Colonic mucosa (tissue), 4 donors: ENCODE measurements around the gene STX10. TPM values are rescaled to one million over a fixed set of nuclear protein-coding genes. Genes with fewer than 3 reads are reported as not detected.
A peak's percentile ranks its signal among the peaks of the same experiment; 100 is the strongest.

ENCODE experiments used
- DNase-seq: peaks from one replicate; pipeline ENCODE4 v3.0.0-alpha.2; 2020
- H3K27ac ChIP-seq: fragments of 200-600 bp; one replicate; pipeline ENCODE4 v1.8.0; 2021
- H3K27me3 ChIP-seq: fragments of 200-600 bp; one replicate; pipeline ENCODE4 v1.8.0; 2021
- H3K36me3 ChIP-seq: fragments of 200-600 bp; one replicate; pipeline ENCODE4 v1.8.0; 2021
- H3K4me1 ChIP-seq: fragments of 200-600 bp; one replicate; pipeline ENCODE4 v1.8.0; 2021; ENCODE audit warnings: mild to moderate bottlenecking
- H3K4me3 ChIP-seq: fragments of 200-600 bp; one replicate; pipeline ENCODE4 v1.8.0; 2021
- H3K9ac ChIP-seq, 2 donors: one replicate each; pipeline ENCODE4 v1.7.0; 2013; ENCODE audit warnings: control low read depth in 2 of 2, low read depth in 2 of 2, low read length in 2 of 2
- H3K9me3 ChIP-seq: fragments of 200-600 bp; one replicate; pipeline ENCODE4 v1.8.0; 2021
- intact Hi-C: fragments of 100-400 bp; cut with DNase I; formaldehyde crosslinking; loops from one replicate; pipeline ENCODE4 v1.14.1; 2022
- total RNA-seq, 2 donors: library from RNA; stranded (reverse); fragmentation: NEBNext Ultra II Directional in 1 of 2; extraction: Animal tissue kit (Norgen Biotek cat#: 25700) in 1 of 2; gene quantifications; one replicate each; pipeline ENCODE4 v1.2.1, GENCODE V29; 2021
- TF ChIP-seq, protein P1 (sequence below): fragments of 200-600 bp; IDR thresholded peaks from one replicate; pipeline ENCODE4 v1.8.0; 2022; ENCODE audit warnings: antibody characterized with exemption, mild to moderate bottlenecking
- donor health status: healthy.
- donor health status: DM: no; HTN: no; CAD: no.
- donor health status: DM: no; HTN: no; CAD: no.

Gene STX10
- total RNA-seq, 2 donors from 2014 or later, result 51.0 to 78.2 TPM

DNA sequence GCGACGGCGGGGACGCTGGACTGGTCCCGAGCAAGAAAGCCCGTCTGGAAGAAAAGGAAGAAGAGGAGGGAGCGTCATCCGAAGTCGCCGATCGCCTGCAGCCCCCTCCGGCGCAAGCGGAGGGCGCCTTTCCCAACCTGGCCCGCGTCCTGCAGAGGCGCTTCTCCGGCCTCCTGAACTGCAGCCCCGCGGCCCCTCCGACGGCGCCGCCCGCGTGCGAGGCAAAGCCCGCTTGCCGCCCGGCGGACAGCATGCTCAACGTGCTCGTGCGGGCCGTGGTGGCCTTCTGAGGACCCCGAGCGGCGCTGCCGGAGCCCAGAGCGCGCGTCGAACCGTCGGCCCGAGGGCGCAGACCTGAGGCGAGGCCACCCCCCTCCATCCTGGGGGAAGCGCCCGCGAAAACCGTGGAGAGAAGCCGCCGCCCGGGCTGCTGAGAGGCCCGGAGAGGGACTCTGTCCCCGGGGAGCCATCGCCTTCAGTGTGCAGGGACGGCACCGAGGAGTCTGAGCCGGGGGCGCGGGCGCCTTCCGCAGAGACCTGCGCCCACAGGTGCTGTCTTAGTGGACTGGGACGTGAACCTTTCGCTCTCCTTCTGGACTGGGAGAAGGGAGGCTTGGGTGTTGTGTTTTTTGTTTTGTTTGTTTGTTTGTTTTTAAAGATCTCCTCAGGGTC lies 3.5 kb upstream of the STX10 start:
- no peaks in the 10 kb centered on the region for H3K9me3 ChIP-seq
- peak overlapping the region; percentile 98 to 100 for H3K9ac ChIP-seq
- H3K4me1 ChIP-seq, result peaks cover 12% of the 10 kb centered on the region
- H3K27me3 ChIP-seq, result no peaks in the 10 kb centered on the region
- DNase-seq, result peak; percentile 42
- intact Hi-C loops, result no loop called here
- peak overlapping the region; percentile 79 for H3K4me3 ChIP-seq
- no peaks in the 10 kb centered on the region for H3K36me3 ChIP-seq
- H3K27ac ChIP-seq, result peak overlapping the region; percentile 98
- TF ChIP-seq, protein P1, sequence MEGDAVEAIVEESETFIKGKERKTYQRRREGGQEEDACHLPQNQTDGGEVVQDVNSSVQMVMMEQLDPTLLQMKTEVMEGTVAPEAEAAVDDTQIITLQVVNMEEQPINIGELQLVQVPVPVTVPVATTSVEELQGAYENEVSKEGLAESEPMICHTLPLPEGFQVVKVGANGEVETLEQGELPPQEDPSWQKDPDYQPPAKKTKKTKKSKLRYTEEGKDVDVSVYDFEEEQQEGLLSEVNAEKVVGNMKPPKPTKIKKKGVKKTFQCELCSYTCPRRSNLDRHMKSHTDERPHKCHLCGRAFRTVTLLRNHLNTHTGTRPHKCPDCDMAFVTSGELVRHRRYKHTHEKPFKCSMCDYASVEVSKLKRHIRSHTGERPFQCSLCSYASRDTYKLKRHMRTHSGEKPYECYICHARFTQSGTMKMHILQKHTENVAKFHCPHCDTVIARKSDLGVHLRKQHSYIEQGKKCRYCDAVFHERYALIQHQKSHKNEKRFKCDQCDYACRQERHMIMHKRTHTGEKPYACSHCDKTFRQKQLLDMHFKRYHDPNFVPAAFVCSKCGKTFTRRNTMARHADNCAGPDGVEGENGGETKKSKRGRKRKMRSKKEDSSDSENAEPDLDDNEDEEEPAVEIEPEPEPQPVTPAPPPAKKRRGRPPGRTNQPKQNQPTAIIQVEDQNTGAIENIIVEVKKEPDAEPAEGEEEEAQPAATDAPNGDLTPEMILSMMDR, result no peak

DNA sequence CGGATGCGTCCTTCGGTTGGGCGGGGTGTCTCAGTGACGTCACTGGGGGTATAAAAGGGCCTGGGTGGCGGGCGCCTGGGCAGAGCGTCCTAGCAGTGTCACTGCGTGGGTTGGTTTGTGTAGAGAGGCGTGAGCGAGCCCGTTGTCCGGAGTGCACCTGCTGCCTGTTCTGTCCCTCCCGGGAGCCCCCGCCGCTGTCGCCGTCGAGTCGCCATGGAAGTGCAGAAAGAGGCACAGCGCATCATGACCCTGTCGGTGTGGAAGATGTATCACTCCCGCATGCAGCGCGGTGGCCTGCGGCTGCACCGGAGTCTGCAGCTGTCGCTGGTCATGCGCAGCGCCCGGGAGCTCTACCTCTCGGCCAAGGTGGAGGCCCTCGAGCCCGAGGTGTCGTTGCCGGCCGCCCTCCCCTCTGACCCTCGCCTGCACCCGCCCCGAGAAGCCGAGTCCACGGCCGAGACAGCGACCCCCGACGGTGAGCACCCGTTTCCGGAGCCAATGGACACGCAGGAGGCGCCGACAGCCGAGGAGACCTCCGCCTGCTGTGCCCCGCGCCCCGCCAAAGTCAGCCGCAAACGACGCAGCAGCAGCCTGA lies 2.9 kb upstream of the STX10 start:
- Histone ChIP-seq H3K36me3 (no peaks in the 10 kb centered on the region), H3K9me3 (no peaks in the 10 kb centered on the region), H3K27me3 (no peaks in the 10 kb centered on the region), H3K9ac (peak overlapping the region; percentile 98 to 100), H3K27ac (peak overlapping the region; percentile 98), H3K4me3 (peak overlapping the region; percentile 79), H3K4me1 (peaks cover 14% of the 10 kb centered on the region)
- intact Hi-C loops, result no loop called here
- TF ChIP-seq, protein P1, result no peak
- DNase-seq, result peak; percentile 99

- intact Hi-C loops, result no loop called here
- Histone ChIP-seq H3K36me3 (no peaks in the 10 kb centered on the region), H3K9ac (peak overlapping the region; percentile 87 to 100), H3K27ac (peak overlapping the region; percentile 98), H3K27me3 (no peaks in the 10 kb centered on the region), H3K4me1 (peaks cover 14% of the 10 kb centered on the region), H3K4me3 (peak overlapping the region; percentile 79), H3K9me3 (no peaks in the 10 kb centered on the region)
- DNase-seq, result no peak
- TF ChIP-seq, protein P1, result no peak
Measured at GRCh38 chr19:13152356-13152973, 2.3 kb upstream of the STX10 start.

GRCh38 chr19:13151605-13152355 lies 1.6 kb upstream of the STX10 start:
- peak overlapping the region; percentile 79 for H3K4me3 ChIP-seq
- TF ChIP-seq, protein P1, result no peak
- intact Hi-C loops, result no loop called here
- H3K27ac ChIP-seq, result peak overlapping the region; percentile 98
- peak overlapping the region; percentile 99 to 100 for H3K9ac ChIP-seq
- no peaks in the 10 kb centered on the region for H3K27me3 ChIP-seq
- no peaks in the 10 kb centered on the region for H3K9me3 ChIP-seq
- DNase-seq, result peak; percentile 98
- peaks cover 14% of the 10 kb centered on the region for H3K4me1 ChIP-seq
- no peaks in the 10 kb centered on the region for H3K36me3 ChIP-seq

DNA sequence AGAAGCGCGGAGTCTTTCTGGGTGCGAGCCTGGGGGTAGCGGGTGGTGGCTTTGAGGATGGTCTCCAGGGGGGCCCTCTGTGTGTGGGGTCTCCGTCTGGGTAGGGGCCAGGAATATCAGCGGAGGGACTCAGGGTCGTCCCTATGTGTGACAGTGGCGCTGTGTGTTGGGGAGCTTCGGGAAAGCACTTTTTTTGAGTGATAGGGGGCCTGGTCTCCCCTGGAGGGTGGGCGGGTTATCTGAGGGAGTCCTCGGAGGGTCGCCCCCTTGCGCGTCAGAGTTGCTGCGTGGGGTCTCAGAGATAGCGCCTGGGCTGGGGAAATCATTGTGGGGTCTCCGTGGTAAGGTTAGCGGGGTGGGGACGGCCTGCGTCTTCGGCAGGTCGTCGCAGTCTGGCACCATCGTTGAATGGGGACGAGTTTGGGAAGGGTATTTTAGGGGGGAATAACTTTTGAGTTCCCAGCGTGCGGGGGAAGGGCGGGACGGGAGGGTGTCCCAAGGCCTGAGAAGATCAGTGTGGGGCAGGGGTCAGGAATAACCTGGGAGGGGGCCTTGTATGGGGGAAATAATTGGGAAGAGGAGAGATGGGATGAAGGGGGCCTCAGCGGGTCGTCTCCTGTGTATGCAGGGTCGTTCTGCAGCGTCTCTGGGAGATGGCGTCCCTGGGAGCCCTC lies 893 bp upstream of the STX10 start:
- H3K4me1 ChIP-seq, result peaks cover 7% of the 10 kb centered on the region
- intact Hi-C loops, result no loop called here

More for the DNA sequence above, 893 bp upstream of the STX10 start:
- peak overlapping the region; percentile 98 for H3K27ac ChIP-seq
- TF ChIP-seq, protein P1, result no peak
- H3K27me3 ChIP-seq, result no peaks in the 10 kb centered on the region
- peak; percentile 45 for DNase-seq
- no peaks in the 10 kb centered on the region for H3K36me3 ChIP-seq
- H3K9me3 ChIP-seq, result no peaks in the 10 kb centered on the region
- H3K9ac ChIP-seq, result peak overlapping the region; percentile 99 to 100
- H3K4me3 ChIP-seq, result peak overlapping the region; percentile 71
